SW 1271 (cell line): ENCODE measurements around the gene MAT2A.
"Not testable (repeated sequence)": the region's sequence is repeated elsewhere in the genome, so short reads cannot be mapped to it uniquely, and the experiment has no call there.

Source experiments
- DNase-seq, 2 experiments: peaks; one replicate each; lab custom pipeline; 2025; lab: John Stamatoyannopoulos, UW

MAT2A gene

DNA sequence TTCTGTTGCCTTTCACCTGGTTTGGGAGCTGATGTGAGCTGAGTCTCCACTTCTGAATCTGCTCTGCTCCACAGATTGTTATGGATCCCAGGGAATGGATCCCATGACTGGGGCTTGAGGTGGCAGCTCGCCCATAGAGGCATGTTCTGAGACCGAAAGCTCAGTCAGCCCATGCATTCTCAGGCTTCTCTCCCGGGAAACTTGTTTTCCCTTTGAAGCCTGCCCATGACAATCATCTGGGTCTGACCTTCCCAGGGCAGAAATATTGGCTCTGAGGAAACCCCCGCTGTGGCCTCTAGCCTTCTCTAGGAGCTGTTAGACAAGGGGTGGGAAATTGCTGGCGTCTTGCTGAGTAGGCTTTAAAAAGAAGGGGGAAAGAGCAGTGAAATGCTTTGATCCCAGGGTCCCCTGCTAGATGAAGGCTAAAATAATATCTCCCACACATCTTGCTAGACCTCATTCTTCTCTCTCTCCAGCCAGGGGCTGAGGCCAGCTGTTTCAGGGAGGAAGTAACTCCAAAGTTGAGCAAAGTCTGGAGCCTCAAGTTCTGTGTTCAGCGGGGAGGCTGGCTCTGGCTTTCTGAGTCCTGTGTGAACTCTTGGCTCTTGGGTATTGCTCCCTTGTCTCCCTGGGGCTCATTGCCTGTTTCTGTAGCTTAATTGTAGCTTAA is 40.4 kb downstream of the MAT2A start:
- no peak for DNase-seq

GRCh38 chr2:85580206-85580605 is 41.2 kb downstream of the MAT2A start:
- no peak for DNase-seq

GRCh38 chr2:85582492-85582891 is 43.5 kb downstream of the MAT2A start:
- DNase-seq, result no peak

- DNase-seq, result no peak
Observed at GRCh38 chr2:85583667-85584353, 44.8 kb downstream of the MAT2A start.

DNA sequence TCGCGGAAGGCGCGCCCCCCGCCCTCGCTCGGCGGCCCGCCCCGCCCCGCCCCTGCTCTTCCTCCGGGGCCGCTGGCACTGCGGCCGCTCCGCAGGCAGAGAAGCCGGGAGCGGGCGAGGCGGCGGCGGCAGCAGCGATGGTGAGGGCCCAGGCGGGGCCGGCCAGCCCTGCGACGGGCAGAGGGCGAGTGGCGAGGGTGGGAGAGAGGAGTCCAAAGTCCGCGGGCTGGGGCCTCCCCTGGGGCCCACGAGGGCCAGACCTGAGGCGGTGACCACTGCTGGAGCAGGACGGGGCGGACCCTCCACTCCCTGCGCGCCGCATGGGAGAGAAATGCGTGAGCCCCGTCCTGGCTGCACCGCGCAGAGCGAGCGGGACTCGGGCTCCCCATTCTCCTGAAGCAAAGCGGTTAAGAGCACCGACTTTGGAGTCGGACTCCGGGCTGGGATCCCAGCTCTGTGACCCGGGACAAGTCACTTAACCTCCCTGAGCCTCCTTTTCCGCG is 45.4 kb downstream of the MAT2A start, which contains the start of gene VAMP5:
Gene VAMP5, plus strand, starts transcription at position 78 of the 503 bp plus-strand sequence. Its CDS starts 60 bp downstream, at position 138.
- DNase-seq, result no peak

GRCh38 chr2:85584857-85585780 is 46.2 kb downstream of the MAT2A start:
- DNase-seq, result peak; percentile 31 to 70

- peak in 1 of 2 experiments; percentile 33 for DNase-seq
Observed at GRCh38 chr2:85585781-85586105, 46.8 kb downstream of the MAT2A start.

DNA sequence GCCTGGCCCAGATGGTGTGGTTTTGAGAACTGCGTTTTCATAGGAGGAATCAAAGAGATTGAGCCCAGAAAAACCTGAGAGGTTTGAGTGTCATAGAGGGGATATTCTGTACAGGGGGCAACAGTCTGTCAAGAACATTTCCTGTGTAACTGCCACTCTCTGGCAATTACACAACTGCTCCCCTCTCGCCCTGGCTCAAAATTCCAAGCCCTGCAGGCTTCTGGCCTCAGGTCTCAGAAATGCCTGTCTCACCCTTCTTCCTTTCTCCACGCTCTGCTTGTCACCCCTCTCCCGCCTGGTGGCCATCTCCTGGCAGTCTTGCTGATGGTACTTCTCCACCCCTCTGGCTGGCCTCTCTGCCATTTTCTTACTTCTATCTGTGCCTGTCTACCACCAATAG is 49.3 kb downstream of the MAT2A start:
- DNase-seq, result no peak

DNA sequence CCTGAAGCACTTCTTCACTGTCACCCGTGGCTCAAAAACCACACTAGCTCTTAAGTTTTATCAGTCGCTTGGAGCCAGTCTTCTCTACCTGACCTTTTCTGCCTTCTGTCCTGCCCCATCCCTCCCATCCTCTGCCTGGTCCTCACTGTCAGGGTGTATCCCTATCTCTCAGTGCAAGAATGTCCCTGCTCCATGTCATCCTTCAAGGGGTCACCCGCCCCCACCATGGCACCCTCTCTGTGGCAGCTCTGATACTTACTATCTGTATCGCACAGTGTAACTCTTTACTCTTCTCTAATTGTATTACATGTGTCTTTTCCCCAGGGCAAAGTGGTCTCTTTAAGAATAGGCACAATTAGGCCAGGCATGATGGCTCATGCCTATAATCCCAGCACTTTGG is 49.7 kb downstream of the MAT2A start:
- no peak for DNase-seq

DNA sequence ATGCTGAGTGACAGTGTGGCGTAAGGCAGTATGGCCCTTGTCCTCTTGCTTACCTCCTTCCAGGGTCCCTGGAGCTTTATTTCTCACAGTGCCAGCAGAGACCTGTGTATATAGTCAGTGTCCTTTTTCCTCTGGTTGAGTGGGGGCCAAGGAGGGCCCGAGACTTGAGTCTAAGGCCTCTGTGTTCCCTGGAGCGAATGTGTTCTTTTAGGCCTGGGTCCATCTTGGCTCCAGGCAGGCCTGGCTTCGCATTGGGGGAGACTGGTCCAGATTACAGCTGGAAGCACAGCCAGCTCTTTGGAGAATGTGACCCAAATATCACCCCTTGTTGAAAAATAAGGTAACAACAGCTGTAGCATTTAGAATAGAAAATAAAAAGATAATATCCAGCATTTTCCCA is 50.2 kb downstream of the MAT2A start:
- DNase-seq, result no peak

- no peak for DNase-seq
Observed at GRCh38 chr2:85589982-85590791, 51.2 kb downstream of the MAT2A start.

DNA sequence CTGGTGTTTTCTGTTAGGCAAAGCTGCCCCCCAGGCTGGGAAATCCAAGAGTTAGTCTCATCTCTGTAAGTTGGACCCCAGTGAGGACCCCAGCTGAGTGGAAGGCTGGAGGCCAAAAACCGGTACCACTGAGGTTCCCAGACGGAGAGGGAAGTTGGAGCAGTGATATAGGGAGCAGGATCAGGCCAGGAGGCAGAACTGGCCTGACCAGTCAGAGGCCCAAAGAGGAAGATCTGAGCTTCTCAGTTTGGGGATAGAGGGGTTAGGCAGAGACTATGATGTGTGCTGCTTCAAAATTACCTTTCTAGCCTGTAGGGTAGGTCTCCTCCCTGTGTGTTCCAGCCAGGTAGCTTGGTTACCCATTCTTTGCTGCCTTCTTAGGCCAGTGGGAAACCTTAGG is 52.0 kb downstream of the MAT2A start:
- DNase-seq, result no peak

DNA sequence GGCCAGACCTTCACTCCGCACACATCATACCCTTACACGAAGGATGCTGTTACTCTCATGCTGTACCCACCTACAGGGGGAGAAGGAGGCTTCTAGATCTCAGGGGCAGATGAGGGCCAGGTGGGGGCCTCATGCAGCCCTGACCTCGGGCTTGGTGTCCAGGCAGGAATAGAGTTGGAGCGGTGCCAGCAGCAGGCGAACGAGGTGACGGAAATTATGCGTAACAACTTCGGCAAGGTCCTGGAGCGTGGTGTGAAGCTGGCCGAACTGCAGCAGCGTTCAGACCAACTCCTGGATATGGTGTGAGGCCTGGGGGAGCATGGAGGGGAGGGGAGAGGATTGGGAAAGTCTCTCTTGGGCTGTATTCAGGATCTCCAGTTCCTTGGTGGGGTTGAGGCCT is 52.6 kb downstream of the MAT2A start:
- no peak for DNase-seq

DNA sequence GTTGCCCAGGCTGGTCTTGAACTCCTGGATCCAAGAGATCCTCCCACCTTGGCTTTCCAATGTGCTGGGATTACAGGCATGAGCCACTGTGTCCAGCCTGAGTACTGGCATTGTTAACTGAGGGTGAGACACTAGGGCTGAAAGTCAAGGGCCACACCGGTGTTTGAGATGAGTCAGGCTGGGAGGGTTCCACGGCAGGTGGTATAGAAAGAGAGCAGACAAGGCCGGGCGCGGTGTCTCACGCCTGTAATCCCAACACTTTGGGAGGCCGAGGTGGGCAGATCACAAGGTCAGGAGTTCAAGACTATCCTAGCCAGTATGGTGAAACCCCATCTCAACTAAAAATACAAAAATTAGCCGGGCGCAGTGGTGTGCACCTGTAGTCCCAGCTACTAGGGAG is 53.3 kb downstream of the MAT2A start:
- not testable (repeated sequence) for DNase-seq

- DNase-seq, result no peak
Observed at GRCh38 chr2:85593023-85593422, 54.1 kb downstream of the MAT2A start.
